ENCODE data around the gene KANSL1L.

- no peak for TF ChIP-seq NFIC (IDR thresholded peaks at IDR 0.05)
- TF ChIP-seq YY1 (IDR thresholded peaks at IDR 0.05; ENCODE audit: low read depth) = no peak
- TF ChIP-seq EP300 (IDR thresholded peaks at IDR 0.05; ENCODE audit: borderline replicate concordance) = no peak
- TF ChIP-seq USF1 (IDR thresholded peaks at IDR 0.05) = no peak
- TF ChIP-seq ZBTB7A (IDR thresholded peaks at IDR 0.05; ENCODE audit: low read depth) = no peak
- no peak for TF ChIP-seq REST (IDR thresholded peaks at IDR 0.05; ENCODE audit: low read depth)
- TF ChIP-seq TAF1 (IDR thresholded peaks at IDR 0.05; ENCODE audit: low read depth) = no peak
- no peak for TF ChIP-seq TCF12 (IDR thresholded peaks at IDR 0.05; ENCODE audit: low read depth)
- TF ChIP-seq RAD21 (IDR thresholded peaks at IDR 0.05; ENCODE audit: low read depth) = no peak
- TF ChIP-seq EGR1 (IDR thresholded peaks at IDR 0.05) = no peak
- TF ChIP-seq FOXM1 (IDR thresholded peaks at IDR 0.05; ENCODE audit: borderline replicate concordance, low read depth) = no peak
- no peak for TF ChIP-seq MAX (IDR thresholded peaks at IDR 0.05)
These were observed 19.1 kb upstream of the KANSL1L start for GRCh38 chr2:210190345-210190744.
